NAMALWA (cell line): Measurements from ENCODE around the gene KRTAP4-6.
"Not testable (repeated sequence)": the region's sequence is repeated elsewhere in the genome, so short reads cannot be mapped to it uniquely, and the experiment has no call there.

Experiments used
- DNase-seq: peaks from one replicate; pipeline ENCODE4 v3.0.0-alpha.2; 2015; ENCODE audit warnings: low spot score

KRTAP4-6 gene

DNA sequence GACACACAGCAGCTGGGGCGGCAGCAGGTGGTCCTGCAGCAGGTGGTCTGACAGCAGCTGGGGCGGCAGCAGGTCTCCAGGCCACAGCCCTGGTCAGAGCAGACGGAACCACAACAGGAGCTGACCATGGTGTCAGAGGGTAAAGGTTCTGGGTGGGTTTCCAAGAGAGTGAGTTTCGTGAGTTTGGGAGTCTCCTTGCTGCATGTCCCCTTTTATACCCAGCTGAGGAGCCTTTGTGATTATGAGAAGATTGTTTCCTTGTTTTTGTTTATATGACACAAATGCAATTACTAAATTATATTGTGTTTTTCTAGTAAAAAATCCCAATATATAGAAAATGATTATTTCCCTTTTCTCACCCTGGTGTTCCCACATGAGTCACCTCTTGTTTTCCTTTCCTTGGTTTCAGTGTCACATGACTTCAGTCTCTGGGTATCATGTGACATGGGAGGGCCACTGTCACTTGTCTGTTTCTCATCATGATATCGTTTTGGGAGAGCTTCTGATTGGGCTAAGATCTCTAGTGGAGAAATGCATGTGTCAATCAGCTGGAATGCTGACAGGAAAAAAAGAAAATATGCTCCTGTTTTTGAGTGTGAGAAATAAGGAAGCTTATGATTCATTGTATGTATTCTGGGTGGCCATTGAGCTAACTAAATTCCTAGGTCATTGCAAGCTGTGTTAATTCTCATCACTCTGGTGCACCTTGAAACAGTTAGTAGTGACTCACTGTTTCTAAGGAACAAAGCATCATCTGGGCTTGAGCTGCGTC lies at the start of gene KRTAP4-6:
Gene KRTAP4-6 (minus strand): TSS at position 185 of the 772 bp plus-strand sequence. CDS start 57 bp downstream, at position 128.
- DNase-seq: no peak

DNA sequence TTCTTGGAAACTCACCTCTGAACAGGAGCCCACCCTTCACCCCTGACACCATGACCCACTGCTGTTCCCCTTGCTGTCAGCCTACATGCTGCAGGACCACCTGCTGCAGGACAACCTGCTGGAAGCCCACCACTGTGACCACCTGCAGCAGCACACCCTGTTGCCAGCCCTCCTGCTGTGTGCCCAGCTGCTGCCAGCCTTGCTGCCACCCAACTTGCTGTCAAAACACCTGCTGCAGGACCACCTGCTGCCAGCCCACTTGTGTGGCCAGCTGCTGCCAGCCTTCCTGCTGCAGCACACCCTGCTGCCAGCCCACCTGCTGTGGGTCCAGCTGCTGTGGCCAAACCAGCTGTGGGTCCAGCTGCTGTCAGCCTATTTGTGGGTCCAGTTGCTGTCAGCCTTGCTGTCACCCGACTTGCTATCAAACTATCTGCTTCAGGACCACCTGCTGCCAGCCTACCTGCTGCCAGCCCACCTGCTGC lies 49.5 kb upstream of the KRTAP4-6 start, which contains the start of gene KRTAP9-1:
Gene KRTAP9-1 (plus strand): TSS at position 51 of the 482 bp plus-strand sequence. CDS start 0 bp downstream, at position 51.
- not testable (repeated sequence) for DNase-seq

DNA sequence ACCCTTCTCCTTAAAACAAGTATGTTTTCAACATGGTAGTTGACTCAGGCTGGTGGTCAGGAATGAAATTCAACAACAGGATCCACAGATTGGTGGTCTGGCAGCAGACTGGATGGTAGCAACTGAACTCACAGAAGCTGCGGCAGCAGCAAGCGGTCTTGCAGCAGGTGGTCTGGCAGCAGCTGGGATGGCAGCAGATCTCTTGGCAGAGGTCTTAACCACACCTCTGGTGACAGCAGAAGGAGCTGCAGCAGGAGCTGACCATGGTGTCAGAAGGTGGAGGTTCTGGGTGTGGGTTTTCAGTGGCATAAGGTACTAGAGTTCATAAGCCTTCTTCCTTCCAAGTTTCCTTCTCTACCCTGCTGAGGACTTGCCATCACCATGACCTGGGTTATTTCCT lies 46.5 kb upstream of the KRTAP4-6 start:
- no peak for DNase-seq

DNA sequence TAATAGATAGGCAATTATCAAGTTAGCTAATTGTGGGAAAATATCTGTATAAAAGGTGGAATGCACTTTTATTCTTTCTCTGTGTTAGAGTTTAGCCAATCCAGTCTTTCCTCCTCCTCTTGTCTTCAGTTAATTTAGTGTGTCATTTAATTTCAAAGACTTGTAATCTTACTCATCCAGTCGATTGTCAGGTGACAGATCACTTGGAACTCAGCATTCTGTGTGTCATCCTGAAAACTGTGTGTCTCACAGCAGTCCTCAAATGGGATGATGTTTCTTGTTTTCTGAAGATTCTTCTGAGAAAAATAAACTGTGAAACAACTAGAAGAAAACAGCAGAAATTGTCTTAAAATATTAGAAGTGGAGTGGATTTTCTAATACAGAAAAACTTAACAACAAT lies 44.7 kb upstream of the KRTAP4-6 start:
- DNase-seq: no peak

DNA sequence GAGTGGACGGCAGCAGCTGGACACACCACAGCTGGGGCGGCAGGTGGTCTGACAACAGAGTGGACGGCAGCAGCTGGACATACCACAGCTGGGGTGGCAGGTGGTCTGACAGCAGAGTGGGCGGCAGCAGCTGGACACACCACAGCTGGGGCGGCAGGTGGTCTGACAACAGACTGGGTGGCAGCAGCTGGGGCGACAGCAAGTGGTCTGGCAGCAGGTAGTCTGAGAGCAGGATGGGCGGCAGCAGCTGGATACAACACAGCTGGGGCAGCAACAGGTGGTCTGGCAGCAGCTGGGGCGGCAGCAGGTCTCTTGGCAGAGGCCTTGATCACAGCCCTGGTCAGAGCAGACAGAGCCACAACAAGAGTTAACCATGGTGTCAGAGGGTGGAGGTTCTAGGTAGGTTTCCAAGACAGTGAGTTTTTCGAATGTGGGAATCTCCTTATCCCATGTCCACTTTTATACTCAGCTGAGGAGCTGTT lies 44.2 kb upstream of the KRTAP4-6 start, which contains the start of gene KRTAP4-1:
Gene KRTAP4-1 (minus strand): TSS at position 432 of the 482 bp plus-strand sequence. CDS start 57 bp downstream, at position 375.
- no peak for DNase-seq

DNA sequence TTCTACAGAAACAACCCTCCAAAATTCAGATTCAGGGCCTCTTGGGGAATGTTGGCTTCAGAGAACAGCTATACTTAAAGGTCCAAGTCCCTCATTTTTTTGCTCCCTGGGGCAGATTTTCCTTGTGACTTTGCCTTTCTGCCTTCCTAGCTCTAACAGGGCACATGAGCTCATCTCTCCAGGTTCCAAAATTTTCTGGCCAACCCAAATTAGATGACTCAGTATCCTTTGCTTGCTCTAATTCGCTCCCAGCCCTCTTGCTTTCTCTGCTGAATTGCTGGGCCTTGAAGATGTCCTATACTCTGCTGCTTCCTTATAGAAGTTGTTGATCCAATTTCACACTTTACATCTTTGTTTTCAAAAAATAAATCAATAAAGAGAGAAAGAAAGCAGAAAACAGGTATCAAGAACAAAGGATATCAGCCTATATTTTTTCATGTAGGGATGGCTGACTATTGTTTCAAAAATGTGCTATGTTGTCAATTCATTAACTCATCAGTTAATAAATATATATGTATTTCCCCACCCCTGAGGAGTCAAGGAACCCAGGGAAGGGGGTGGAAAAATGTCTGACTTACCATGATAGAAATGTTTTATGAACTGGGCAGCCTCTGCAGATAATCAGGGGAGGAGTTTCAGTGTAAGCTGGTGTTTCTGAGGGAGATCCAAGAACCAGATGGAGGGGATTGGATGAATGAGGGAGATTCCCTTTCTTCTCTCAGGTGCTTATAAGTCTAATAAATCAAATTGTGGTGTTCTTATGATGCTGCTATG lies 38.7 kb upstream of the KRTAP4-6 start:
- no peak for DNase-seq

DNA sequence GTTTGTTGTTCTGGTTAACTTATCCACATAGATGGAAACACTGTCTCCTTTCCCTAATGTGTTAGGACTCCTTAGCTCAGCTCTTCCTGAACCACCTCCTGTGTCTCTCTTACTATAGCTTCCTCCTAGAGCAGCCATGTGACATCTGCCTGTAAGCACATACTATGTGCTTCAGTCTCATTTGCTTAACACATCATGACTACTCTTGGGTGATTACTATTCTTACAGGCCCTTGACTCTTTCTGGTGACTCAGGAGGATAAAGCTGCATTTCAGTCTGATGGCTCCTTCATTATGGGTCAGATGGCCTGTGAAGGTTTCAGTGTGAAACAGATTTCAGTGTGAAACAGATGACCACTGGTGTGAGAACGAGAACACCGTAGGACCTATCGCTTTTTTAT lies 38.0 kb upstream of the KRTAP4-6 start:
- no peak for DNase-seq

DNA sequence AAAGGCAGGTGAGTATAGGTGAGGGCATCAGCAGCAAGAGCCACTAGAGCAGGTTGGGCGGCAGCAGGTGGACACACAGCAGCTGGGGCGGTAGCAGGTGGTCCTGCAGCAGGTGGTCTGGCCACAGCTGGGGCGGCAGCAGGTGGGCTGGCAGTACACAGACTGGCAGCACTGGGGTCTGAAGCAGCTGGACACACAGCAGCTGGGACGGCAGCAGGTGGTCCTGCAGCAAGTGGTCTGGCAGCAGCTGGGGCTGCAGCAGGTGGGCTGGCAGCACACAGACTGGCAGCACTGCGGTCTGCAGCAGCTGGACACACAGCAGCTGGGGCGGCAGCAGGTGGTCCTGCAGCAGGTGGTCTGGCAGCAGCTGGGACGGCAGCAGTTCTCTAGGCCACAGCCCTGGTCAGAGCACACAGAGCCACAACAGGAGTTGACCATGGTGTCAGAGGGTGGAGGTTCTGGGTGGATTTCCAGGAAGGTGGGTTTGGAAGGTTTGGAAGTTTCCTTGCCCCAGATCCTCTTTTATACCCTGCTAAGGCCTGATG lies 37.5 kb upstream of the KRTAP4-6 start, which contains the start of gene KRTAP4-2:
Gene KRTAP4-2 (minus strand): TSS at position 495 of the 545 bp plus-strand sequence. CDS start 57 bp downstream, at position 438.
- DNase-seq: no peak

DNA sequence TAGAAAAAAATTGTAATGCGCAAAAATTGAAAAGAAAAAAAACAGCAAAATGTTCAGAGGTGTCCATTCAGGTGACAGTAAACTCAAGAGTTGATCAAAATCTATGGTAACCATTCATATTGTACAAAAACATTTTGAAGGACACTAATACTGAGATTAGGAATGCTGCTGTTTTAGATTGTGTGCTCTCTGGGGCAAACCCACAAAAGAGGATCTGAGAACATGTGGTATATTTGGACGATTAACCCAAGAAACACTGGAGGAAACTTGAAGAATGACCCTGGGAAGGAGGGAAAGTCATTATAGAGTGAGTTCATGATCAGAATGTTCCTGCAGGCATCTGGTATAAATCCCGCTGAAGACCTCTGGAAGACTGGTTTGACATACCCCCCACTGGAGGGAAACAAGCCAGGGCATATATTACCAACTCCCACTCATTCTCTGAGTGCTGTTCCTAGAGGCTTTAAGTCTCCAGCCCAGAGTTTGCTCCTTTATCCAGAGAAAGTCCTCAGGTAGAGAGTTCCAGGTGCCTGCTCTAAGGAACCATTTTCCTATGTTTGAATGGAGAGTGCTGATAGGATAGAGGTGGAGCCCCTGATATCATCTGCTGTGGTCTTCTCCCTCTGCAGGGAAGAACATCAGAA lies 36.5 kb upstream of the KRTAP4-6 start:
- no peak for DNase-seq

DNA sequence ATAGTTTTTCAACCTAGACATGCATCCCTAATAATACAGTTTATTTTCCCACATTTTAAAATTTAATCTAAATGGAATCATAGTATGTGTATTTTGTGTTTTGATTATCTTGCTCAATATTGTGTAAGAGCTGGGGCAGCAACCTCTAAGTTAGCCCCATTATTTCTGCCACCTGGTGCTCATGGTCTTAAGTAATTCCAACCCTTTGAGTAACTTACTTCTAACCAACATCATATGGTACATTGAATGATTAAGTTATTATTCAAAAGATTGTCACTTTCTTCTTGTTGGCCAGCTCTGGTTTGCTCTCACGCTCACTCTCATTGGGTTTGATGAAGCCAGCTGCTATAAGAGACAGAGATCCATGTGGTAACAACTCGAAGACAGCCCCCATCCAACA lies 31.5 kb upstream of the KRTAP4-6 start:
- DNase-seq: no peak

DNA sequence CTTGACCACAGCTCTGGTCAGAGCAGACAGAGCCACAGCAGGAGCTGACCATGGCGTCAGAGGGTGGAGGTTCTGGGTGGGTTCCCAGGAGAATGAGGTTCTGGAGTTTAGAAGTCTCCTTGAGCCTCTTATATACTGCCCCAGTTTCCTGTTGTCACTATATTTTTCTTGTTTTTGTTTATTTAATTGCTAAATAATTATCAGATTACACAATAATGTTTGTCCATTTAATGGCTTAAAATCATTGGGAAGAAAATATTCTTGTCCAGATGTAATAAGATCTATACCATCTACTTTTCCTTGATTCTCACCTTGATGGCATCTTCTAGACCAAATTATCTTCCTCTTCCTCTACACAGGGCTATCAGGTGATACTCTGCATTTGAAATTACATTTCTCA lies 27.8 kb upstream of the KRTAP4-6 start, which contains the start of gene KRTAP4-3:
Gene KRTAP4-3 (minus strand): TSS at position 101 of the 400 bp plus-strand sequence. CDS start 49 bp downstream, at position 52.
- DNase-seq: no peak

DNA sequence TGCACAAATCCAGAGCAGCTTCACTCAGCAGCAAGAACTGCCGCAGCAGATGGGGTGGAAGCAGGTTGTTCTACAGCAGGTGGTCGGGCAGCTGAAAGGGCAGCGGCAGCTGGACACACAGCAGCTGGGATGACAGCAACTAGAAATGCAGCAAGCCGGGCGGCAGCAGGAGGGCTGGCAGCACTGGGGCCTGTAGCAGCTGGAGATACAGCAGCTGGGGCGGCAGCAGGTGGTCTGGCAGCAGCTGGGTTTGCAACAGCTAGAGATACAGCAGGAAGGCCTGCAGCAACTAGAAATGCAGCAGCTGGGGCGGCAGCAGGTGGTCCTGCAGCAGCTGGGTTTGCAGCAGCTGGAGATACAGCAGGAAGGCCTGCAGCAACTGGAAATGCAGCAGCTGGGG lies 27.2 kb upstream of the KRTAP4-6 start:
- DNase-seq: no peak

DNA sequence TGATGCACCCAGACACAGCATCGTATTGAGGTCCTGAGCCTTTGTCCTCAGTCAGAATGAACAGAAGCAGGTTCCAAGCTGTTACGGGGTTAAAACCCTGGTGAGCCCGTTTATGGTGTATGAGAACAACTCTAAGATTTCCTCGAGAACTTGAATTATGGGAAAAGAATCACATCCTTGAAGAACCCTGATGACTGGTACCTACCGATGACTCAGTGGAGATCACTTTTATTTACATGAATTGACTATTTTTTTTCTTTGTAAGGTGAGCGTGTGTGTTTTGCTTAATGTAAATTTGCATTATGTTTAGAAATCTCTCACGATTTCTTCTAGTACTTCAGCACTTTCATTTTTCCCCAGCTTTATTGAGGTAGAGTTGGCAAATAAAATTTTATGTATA lies 23.5 kb upstream of the KRTAP4-6 start:
- DNase-seq: no peak

DNA sequence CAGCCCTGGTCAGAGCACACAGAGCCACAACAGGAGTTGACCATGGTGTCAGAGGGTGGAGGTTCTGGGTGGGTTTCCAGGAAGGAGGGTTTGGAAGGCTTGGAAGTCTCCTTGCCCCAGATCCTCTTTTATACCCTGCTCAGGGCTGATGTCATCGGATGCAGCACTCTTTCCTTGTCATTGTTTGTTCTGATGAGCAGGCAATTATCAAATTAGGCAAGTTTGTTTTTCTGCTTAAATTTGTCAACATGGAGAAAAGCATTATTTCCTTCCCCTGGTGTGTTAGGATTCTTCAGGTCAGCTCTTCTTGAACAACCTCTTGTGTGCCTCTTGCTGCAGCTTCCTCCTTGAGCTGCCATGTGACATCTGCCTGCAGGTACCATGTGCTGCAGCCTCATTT lies 20.3 kb upstream of the KRTAP4-6 start, which contains the start of gene KRTAP4-4:
Gene KRTAP4-4 (minus strand): TSS at position 101 of the 400 bp plus-strand sequence. CDS start 57 bp downstream, at position 44.
- no peak for DNase-seq

DNA sequence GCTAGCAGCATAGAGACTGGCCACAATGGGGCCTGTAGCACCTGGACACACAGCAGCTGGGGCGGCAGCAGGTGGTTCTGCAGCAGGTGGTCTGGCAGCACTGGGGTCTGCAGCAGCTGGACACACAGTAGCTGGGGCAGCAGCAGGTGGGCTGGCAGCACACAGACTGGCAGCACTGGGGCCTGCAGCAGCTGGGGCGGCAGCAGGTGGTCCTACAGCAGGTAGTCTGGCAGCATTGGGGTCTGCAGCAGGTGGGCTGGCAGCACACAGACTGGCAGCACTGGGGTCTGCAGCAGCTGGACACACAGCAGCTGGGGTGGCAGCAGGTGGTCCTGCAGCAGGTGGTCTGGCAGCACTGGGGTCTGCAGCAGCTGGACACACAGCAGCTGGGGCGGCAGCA lies 19.8 kb upstream of the KRTAP4-6 start:
- not testable (repeated sequence) for DNase-seq

DNA sequence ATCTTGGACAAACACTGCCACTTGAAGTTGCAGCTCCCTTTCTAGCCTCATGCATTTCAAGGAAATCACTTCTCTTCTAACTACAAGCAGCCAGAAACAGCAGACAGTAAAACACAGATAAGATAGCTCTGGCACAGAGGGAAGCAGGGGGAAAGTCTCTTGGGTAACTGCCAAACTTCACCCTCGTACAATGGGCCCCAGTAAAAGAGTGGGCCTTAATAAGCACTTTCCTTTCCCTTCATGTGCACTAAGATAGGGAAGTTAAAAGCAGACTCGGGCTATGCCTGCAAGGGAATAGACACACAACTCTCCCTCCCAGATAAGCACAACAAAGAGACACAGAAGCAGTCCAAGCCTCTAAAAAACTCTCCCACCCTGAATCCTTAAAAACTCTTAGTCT lies 13.5 kb upstream of the KRTAP4-6 start:
- no peak for DNase-seq

DNA sequence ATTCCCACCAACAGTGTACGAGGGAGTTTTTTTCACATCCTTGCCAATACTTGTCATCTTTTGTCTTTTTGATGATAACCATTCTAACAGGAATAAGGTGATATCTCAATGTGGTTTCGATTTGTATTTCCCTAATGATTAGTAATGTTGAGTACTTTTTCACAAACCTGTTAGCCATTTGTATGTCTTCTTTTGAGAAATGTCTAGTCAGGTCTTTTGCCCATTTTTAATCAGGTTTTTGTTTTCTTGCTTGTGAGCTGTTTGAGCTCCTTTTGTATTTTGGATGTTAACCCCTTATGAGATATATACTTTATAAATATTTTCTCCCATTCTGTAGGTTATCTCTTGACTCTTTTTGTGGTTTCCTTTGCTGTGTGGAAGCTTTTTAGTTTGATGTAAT lies 11.2 kb upstream of the KRTAP4-6 start:
- DNase-seq: no peak

DNA sequence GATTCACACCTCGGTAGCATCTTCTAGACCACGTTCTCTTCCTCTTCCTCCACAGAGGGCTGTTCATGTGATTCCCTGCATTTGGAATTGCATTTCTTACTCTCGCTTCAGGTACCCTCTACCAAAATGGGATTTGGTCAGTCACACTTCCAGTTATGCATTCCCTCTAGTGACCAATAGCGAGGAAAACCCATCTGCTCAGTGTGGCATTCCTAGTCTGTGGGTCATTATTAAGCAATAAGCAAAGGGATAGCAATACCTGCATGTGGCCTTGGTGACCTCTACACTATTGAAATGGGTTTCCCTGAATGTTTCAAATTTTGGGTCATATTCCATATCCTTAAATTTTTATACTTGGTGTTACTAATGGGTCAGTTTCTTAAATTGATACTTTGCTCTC lies 9.7 kb upstream of the KRTAP4-6 start:
- DNase-seq: no peak

DNA sequence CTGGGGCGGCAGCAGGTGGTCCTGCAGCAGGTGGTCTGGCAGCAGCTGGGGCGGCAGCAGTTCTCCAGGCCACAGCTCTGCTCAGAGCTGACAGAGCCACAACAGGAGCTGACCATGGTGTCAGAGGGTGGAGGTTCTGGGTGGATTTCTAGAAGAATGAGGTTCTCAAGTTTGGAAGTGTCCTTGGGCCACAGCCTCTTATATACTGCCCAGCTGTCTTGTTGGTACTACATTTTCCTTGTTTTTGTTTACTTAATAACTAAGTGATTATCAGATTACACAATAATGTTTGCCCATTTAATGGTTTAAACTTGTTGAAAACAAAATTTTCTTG lies 9.3 kb upstream of the KRTAP4-6 start, which contains the start of gene KRTAP4-5:
Gene KRTAP4-5 (minus strand): TSS at position 174 of the 334 bp plus-strand sequence. CDS start 58 bp downstream, at position 116.
- DNase-seq: no peak

DNA sequence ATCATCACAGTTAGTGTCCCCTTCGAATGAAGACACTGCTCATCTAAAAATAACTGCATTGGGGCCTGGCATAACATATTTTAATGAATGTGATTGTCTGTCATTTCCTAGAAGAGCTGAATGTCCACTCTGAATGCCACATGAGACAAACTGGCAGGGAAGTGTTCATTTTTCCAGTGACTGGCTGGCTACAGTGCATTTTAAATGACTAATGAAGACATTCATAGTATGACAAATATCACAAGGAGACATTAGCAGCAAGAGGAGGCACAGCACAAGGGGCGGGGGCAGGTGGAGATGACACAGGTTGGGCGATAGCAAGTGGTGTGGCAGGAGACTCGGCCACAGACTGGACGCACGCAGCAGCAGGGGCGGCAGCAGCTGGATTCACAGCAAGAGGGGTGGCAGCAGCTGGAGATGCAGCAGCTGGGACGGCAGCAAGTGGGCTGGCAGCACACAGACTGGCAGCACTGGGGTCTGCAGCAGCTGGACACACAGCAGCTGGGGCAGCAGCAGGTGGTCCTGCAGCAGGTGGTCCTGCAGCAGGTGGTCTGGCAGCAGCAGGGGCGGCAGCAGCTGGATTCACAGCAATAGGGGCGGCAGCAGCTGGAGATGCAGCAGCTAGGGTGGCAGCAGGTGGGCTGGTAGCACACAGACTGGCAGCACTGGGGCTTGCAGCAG lies 8.8 kb upstream of the KRTAP4-6 start:
- not testable (repeated sequence) for DNase-seq
